HG03378 (cell line): Measurements from ENCODE around the gene RNF125.

ENCODE experiments used
- ATAC-seq: cut with Tn5 transposase; IDR thresholded peaks from one replicate; pipeline ENCODE4 v1.9.1; 2021; ENCODE audit warnings: mild to moderate bottlenecking, moderate library complexity; ENCODE audit not compliant: unreplicated experiment

Gene RNF125

GRCh38 chr18:32021756-32022564, 3.3 kb downstream of the RNF125 start:
- no peak for ATAC-seq

- no peak for ATAC-seq
Observed at GRCh38 chr18:32025744-32026143, 7.1 kb downstream of the RNF125 start.

GRCh38 chr18:32026491-32027086, 8.0 kb downstream of the RNF125 start:
- ATAC-seq = no peak

- ATAC-seq = no peak
Observed at GRCh38 chr18:32029558-32029957, 10.9 kb downstream of the RNF125 start.

GRCh38 chr18:32032609-32033008, 14.0 kb downstream of the RNF125 start:
- ATAC-seq = no peak

GRCh38 chr18:32036506-32037180, 18.0 kb downstream of the RNF125 start:
- no peak for ATAC-seq

- no peak for ATAC-seq
Observed at GRCh38 chr18:32037616-32038015, 19.0 kb downstream of the RNF125 start.

- ATAC-seq = peak; percentile 78
Observed at GRCh38 chr18:32040936-32041335, 22.3 kb downstream of the RNF125 start.

- ATAC-seq = no peak
Observed at GRCh38 chr18:32042337-32042736, 23.7 kb downstream of the RNF125 start.

- peak; percentile 80 for ATAC-seq
Observed at GRCh38 chr18:32048507-32049091, 30.0 kb downstream of the RNF125 start.

GRCh38 chr18:32049393-32050171, 31.0 kb downstream of the RNF125 start:
- no peak for ATAC-seq

GRCh38 chr18:32056613-32057358, 38.2 kb downstream of the RNF125 start:
- ATAC-seq = no peak

GRCh38 chr18:32057624-32058165, 39.1 kb downstream of the RNF125 start:
- no peak for ATAC-seq

- no peak for ATAC-seq
Observed at GRCh38 chr18:32060026-32060425, 41.4 kb downstream of the RNF125 start.

GRCh38 chr18:32067375-32068167, 48.9 kb downstream of the RNF125 start:
- ATAC-seq = no peak

- peak; percentile 61 for ATAC-seq
Observed at GRCh38 chr18:32072321-32072720, 53.7 kb downstream of the RNF125 start.

- no peak for ATAC-seq
Observed at GRCh38 chr18:32074206-32074605, 55.6 kb downstream of the RNF125 start.

GRCh38 chr18:32078845-32079244, 60.2 kb downstream of the RNF125 start:
- no peak for ATAC-seq

- ATAC-seq = no peak
Observed at GRCh38 chr18:32081881-32082280, 63.3 kb downstream of the RNF125 start.
